Measurements from ENCODE around the gene UBE2V1. TPM values are rescaled to one million over a fixed set of nuclear protein-coding genes. Genes with fewer than 3 reads are reported as not detected.

UBE2V1 gene
- total and polyA plus RNA-seq, 10 of the 15 experiments (the other 5 are each of a cell fraction or from before 2014, with no cell fraction given): 51.8 to 219 (median 141) TPM

GRCh38 chr20:50141811-50142561 lies 29.0 kb upstream of the UBE2V1 start (continued):
- no peak for TF ChIP-seq PAX5 (IDR thresholded peaks at IDR 0.05; ENCODE audit: borderline replicate concordance, low read depth, low read length)
- no peak for TF ChIP-seq MTA2 (IDR thresholded peaks at IDR 0.05; ENCODE audit: low read depth)

GRCh38 chr20:50141018-50141675 lies 28.2 kb upstream of the UBE2V1 start:
- POLR2A ChIA-PET: interaction anchor here (0.5 kb wide), 1 partner anchor 142 kb away, joined by 3 read pairs; no protein-coding TSS in a partner anchor
- no peaks in the 10 kb centered on the region for H4K20me1 ChIP-seq (ENCODE audit: control insufficient read depth, insufficient read depth)
- TF ChIP-seq BHLHE40 (IDR thresholded peaks at IDR 0.05; ENCODE audit: borderline replicate concordance in 1 of 2, low read depth in 2 of 2, low read length in 1 of 2) (no peak), NRF1 (conservative IDR thresholded peaks at IDR 0.05; ENCODE audit: low read depth, low read length) (no peak), BCLAF1 (IDR thresholded peaks at IDR 0.05) (no peak), MYB (IDR thresholded peaks at IDR 0.05; ENCODE audit: borderline replicate concordance, low read depth, low read length) (no peak), RELA (IDR thresholded peaks at IDR 0.05; ENCODE audit: borderline replicate concordance, partially characterized antibody) (no peak), RAD21 (IDR thresholded peaks at IDR 0.05; ENCODE audit: insufficient read depth, low read depth, low read length) (no peak), RFX5 (IDR thresholded peaks at IDR 0.05; ENCODE audit: low read depth, low read length) (no peak), SIX5 (IDR thresholded peaks at IDR 0.05; ENCODE audit: low read depth, low read length, severe bottlenecking) (no peak), SUZ12 (IDR thresholded peaks at IDR 0.05; ENCODE audit: unreplicated experiment) (no peak), ZNF274 (IDR thresholded peaks at IDR 0.05; ENCODE audit: insufficient read depth, insufficient read length) (no peak), RUNX3 (IDR thresholded peaks at IDR 0.05; ENCODE audit: low read length) (no peak), PAX8 (IDR thresholded peaks at IDR 0.05) (no peak), ZZZ3 (IDR thresholded peaks at IDR 0.05; ENCODE audit: control insufficient read depth, insufficient read length, low read depth) (no peak), GABPA (IDR thresholded peaks at IDR 0.05; ENCODE audit: low read depth) (no peak), SMC3 (IDR thresholded peaks at IDR 0.05; ENCODE audit: borderline replicate concordance, low read length) (no peak)

More at GRCh38 chr20:50141018-50141675, 28.2 kb upstream of the UBE2V1 start:
- H3K79me2 ChIP-seq (ENCODE audit: control insufficient read depth, insufficient read depth, low read length): peaks cover 5% of the 10 kb centered on the region
- no peaks in the 10 kb centered on the region for H3K9me3 ChIP-seq (replicated peaks; ENCODE audit: control insufficient read depth, insufficient read depth, low read length)
- intact Hi-C loops (cut with micrococcal nuclease; ENCODE audit: unreplicated experiment) (no loop called here), in situ Hi-C loops (cut with MboI) (no loop called here)
- FAIRE-seq: no peak
- SMC1A ChIA-PET (ENCODE audit: uncharacterized antibody, unreplicated experiment): no interaction called here
- no peak for ATAC-seq
- no peak for DNase-seq (ENCODE audit: low read depth, low spot score)
- no peaks in the 10 kb centered on the region for H3K27me3 ChIP-seq (replicated peaks in 1 of 2; ENCODE audit: control insufficient read depth in 2 of 2, insufficient read depth in 2 of 2, low read length in 1 of 2)
- peaks cover 1% of the 10 kb centered on the region for H3K4me1 ChIP-seq (ENCODE audit: control insufficient read depth, insufficient read depth, low read length)
- RAD21 ChIA-PET (ENCODE audit: unreplicated experiment): no interaction called here
- no peak overlapping the region for H3K9ac ChIP-seq (ENCODE audit: control insufficient read depth, insufficient read depth, low read length)
- BruUV-seq (replicated peaks): no TSS peak
- CTCF ChIA-PET: interaction anchor here (1.5 kb wide), 1 partner anchor 55 kb away, joined by 4 read pairs; no protein-coding TSS in a partner anchor
- peaks cover 0 to 20% of the 10 kb centered on the region in 2 experiments for H3K36me3 ChIP-seq (ENCODE audit: control insufficient read depth in 2 of 2, insufficient read depth in 2 of 2, low read length in 1 of 2)
- no peak overlapping the region for H3K4me3 ChIP-seq
- whole genome bisulfite sequencing (ENCODE audit: insufficient coverage, insufficient replicate concordance, low lambda C conversion rate, missing lambda C conversion rate): 85% methylated on average over 6 of the region's 6 CpGs
- no peak overlapping the region for H2AFZ ChIP-seq (ENCODE audit: control insufficient read depth, low read depth, low read length)
- H3K4me2 ChIP-seq (ENCODE audit: control insufficient read depth, insufficient read depth): no peak overlapping the region
- H3K27ac ChIP-seq (ENCODE audit: control insufficient read depth, insufficient read depth): no peak overlapping the region

Data from GM12878 (cell line).